Neural progenitor cell (in vitro differentiated cells): ENCODE results near the gene SHISAL1.

Experiments used
- CTCF ChIP-seq: fragments of 200-600 bp; sonication (generic); IDR thresholded peaks from 2 replicates; pipeline ENCODE4 v1.5.1; 2017; ENCODE audit warnings: antibody characterized with exemption, mild to moderate bottlenecking
- EZH2 ChIP-seq: fragments of 200-600 bp; sonication (generic); IDR thresholded peaks from 2 replicates; pipeline ENCODE4 v1.6.1; 2017; ENCODE audit warnings: antibody characterized with exemption, mild to moderate bottlenecking, moderate library complexity

DNA sequence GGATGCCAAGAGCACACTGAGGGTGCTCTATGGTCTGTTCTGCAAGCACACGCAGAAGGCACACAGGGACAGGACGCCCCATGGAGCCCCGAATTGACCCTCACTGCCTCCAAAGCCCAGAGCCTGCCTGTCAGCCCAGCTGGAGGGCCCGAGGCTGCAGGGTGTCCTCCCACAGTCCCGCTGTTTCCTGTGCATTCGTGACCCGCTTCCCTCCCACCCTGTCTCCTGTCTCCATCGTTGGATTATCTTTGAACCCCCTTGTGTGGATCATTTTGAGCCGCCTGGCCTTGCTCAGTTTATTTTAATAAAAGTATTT is 106.5 kb downstream of the SHISAL1 start:
- no peak for TF ChIP-seq CTCF
- no peak for TF ChIP-seq EZH2
